Aorta (tissue), 5 donors: ENCODE data around the gene IGF1. TPM values are rescaled to one million over a fixed set of nuclear protein-coding genes. Genes with fewer than 3 reads are reported as not detected.
"Not testable (repeated sequence)": the region's sequence is repeated elsewhere in the genome, so short reads cannot be mapped to it uniquely, and the experiment has no call there.

Experiments used
- ATAC-seq: fragments of 200-7000 bp; cut with Tn5 transposase; one replicate; pipeline ENCODE4 v1.9.1; 2022; ENCODE audit warnings: moderate library complexity; ENCODE audit not compliant: low FRiP score
- DNase-seq, 2 donors: peaks; one replicate each; pipeline ENCODE4 v3.0.0-alpha.2; 2020
- H3K27ac ChIP-seq, 2 donors: one replicate each; pipeline ENCODE4 v1.5.1; 2013; ENCODE audit warnings: low read length in 2 of 2, mild to moderate bottlenecking in 2 of 2, moderate library complexity in 2 of 2, control low read depth in 1 of 2, inconsistent platforms in 1 of 2, low read depth in 1 of 2
- H3K27me3 ChIP-seq, 2 donors: one replicate each; pipeline ENCODE4 v1.6.1; 2013; ENCODE audit warnings: control low read depth in 1 of 2, low read length in 1 of 2, mild to moderate bottlenecking in 1 of 2, moderate library complexity in 1 of 2; ENCODE audit not compliant: insufficient read depth in 2 of 2, control insufficient read depth in 1 of 2
- H3K36me3 ChIP-seq, 2 donors: one replicate each; pipeline ENCODE4 v1.6.1; 2013; ENCODE audit warnings: control low read depth in 1 of 2, low read length in 1 of 2, mild to moderate bottlenecking in 1 of 2; ENCODE audit not compliant: insufficient read depth in 2 of 2, control insufficient read depth in 1 of 2
- H3K4me1 ChIP-seq, 2 donors: one replicate each; pipeline ENCODE4 v1.6.1; 2013; ENCODE audit warnings: low read length in 2 of 2, control low read depth in 1 of 2, mild to moderate bottlenecking in 1 of 2, moderate library complexity in 1 of 2; ENCODE audit not compliant: insufficient read depth in 2 of 2, control insufficient read depth in 1 of 2
- H3K4me3 ChIP-seq, 2 donors: one replicate each; pipeline ENCODE4 v1.5.1; 2013; ENCODE audit warnings: low read length in 2 of 2, control low read depth in 1 of 2, mild to moderate bottlenecking in 1 of 2
- H3K9me3 ChIP-seq: one replicate; pipeline ENCODE4 v1.6.1; 2013; ENCODE audit warnings: mild to moderate bottlenecking, low read length; ENCODE audit not compliant: control insufficient read depth
- WGBS, 2 donors: extraction: QIAGEN DNeasy Blood & Tissue Kit; methylation state at CpG; one replicate each; pipeline ENCODE4 v1.1.7; 2013; 5-methylcytosine and 5-hydroxymethylcytosine counted together
- intact Hi-C, 2 donors: fragments of 100-400 bp; cut with DNase I; formaldehyde crosslinking; loops; one replicate each; pipeline versions ENCODE4 v1.14.2 to v1.15.0; 2022
- polyA plus RNA-seq, 2 donors: library from polyadenylated mRNA; stranded (reverse); fragments of 200-250 nt; gene quantifications; one replicate each; pipeline ENCODE4 v1.2.3, GENCODE V29; 2013
- total RNA-seq, 2 donors: library from RNA; stranded (reverse); fragmentation: NEBNext Ultra II Directional; extraction: Animal tissue kit (Norgen Biotek cat#: 25700); gene quantifications; one replicate each; pipeline ENCODE4 v1.2.1, GENCODE V29; 2021
- donor health status: healthy with polysubstance abuse.
- donor health status: Bipolar disorder and iron deficiency.
- donor health status: DM: no; HTN: no; CAD: no.
- donor health status: DM: no; HTN: no; CAD: no.
- donor health status: DM: yes; HTN: yes; CAD: no.

Gene IGF1
- total and polyA plus RNA-seq, 4 donors = 1.3 to 193 (median 53.0) TPM

GRCh38 chr12:102354281-102354680 is 126.1 kb downstream of the IGF1 start:
- H3K27ac ChIP-seq, H3K4me3 ChIP-seq, H3K4me1 ChIP-seq, H3K36me3 ChIP-seq, intact Hi-C loops, DNase-seq, H3K27me3 ChIP-seq, H3K9me3 ChIP-seq, ATAC-seq: not testable (repeated sequence)
- 94 to 95% methylated on average over 1 of the region's 1 CpG for WGBS, 2 donors

- Histone ChIP-seq H3K27ac (no peak overlapping the region), H3K4me3 (no peak overlapping the region), H3K36me3 (no peaks in the 10 kb centered on the region), H3K9me3 (peaks cover 2% of the 10 kb centered on the region), H3K27me3 (no peaks in the 10 kb centered on the region), H3K4me1 (no peaks in the 10 kb centered on the region)
- ATAC-seq (no peak), DNase-seq (no peak)
- intact Hi-C loops = no loop called here
- WGBS, 2 donors = 88 to 92% methylated on average over 4 of the region's 4 CpGs
These were observed 129.0 kb downstream of the IGF1 start for GRCh38 chr12:102351322-102351721.

- Histone ChIP-seq H3K9me3 (peaks cover 2% of the 10 kb centered on the region), H3K36me3 (no peaks in the 10 kb centered on the region), H3K4me1 (no peaks in the 10 kb centered on the region), H3K27me3 (no peaks in the 10 kb centered on the region), H3K4me3 (no peak overlapping the region), H3K27ac (no peak overlapping the region)
- ATAC-seq (no peak), DNase-seq (no peak)
- intact Hi-C loops = no loop called here
- 3 to 7% methylated on average over 1 of the region's 1 CpG for WGBS, 2 donors
These were observed 130.3 kb downstream of the IGF1 start for GRCh38 chr12:102350070-102350469.

GRCh38 chr12:102349079-102349478 is 131.3 kb downstream of the IGF1 start:
- H3K27ac ChIP-seq = no peak overlapping the region
- no peak for DNase-seq
- WGBS, 2 donors = 65 to 75% methylated on average over 2 of the region's 2 CpGs
- H3K36me3 ChIP-seq = no peaks in the 10 kb centered on the region
- ATAC-seq = no peak
- no peaks in the 10 kb centered on the region for H3K27me3 ChIP-seq
- no peaks in the 10 kb centered on the region for H3K9me3 ChIP-seq
- intact Hi-C loops = no loop called here
- no peak overlapping the region for H3K4me3 ChIP-seq
- no peaks in the 10 kb centered on the region for H3K4me1 ChIP-seq

- WGBS, 2 donors = 10 to 30% methylated on average over 4 of the region's 4 CpGs
- no peak for DNase-seq
- intact Hi-C loops = no loop called here
- no peak overlapping the region for H3K4me3 ChIP-seq
- no peaks in the 10 kb centered on the region for H3K9me3 ChIP-seq
- no peaks in the 10 kb centered on the region for H3K36me3 ChIP-seq
- no peak for ATAC-seq
- H3K27ac ChIP-seq = no peak overlapping the region
- H3K27me3 ChIP-seq = no peaks in the 10 kb centered on the region
- no peaks in the 10 kb centered on the region for H3K4me1 ChIP-seq
These were observed 132.6 kb downstream of the IGF1 start for GRCh38 chr12:102347811-102348210.
